Measurements from ENCODE around the gene COL15A1.

GRCh38 chr9:98933185-98933584 is 10.5 kb upstream of the COL15A1 start:
- TF ChIP-seq CTCF (IDR thresholded peaks at IDR 0.05) (no peak), POLR2A (IDR thresholded peaks at IDR 0.05) (no peak)

Data from tibial nerve (tissue), 3 donors.